Trophoblast cell (in vitro differentiated cells and primary cell): ENCODE measurements around the gene MAST4.
A peak's percentile ranks its signal among the peaks of the same experiment; 100 is the strongest.

Experiments
- DNase-seq, 2 donors: peaks; one replicate each; pipeline ENCODE4 v3.0.0-alpha.2; 2016
- H2AFZ ChIP-seq: 2 replicates; pipeline ENCODE4 v1.6.1; 2013; ENCODE audit warnings: low read length, moderate library complexity, mild to moderate bottlenecking; ENCODE audit not compliant: insufficient read depth, poor library complexity
- H2AK5ac ChIP-seq: 2 replicates; pipeline ENCODE4 v1.6.1; 2013; ENCODE audit warnings: mild to moderate bottlenecking, low read length
- H2BK120ac ChIP-seq: 2 replicates; pipeline ENCODE4 v1.6.1; 2013; ENCODE audit warnings: low read length, mild to moderate bottlenecking, moderate library complexity; ENCODE audit not compliant: insufficient read depth, poor library complexity
- H2BK12ac ChIP-seq: 2 replicates; pipeline ENCODE4 v1.6.1; 2013; ENCODE audit warnings: mild to moderate bottlenecking, low read length, moderate library complexity
- H2BK5ac ChIP-seq: 2 replicates; pipeline ENCODE4 v1.6.1; 2013; ENCODE audit warnings: low read length, low read depth, moderate library complexity, mild to moderate bottlenecking; ENCODE audit not compliant: poor library complexity
- H3K14ac ChIP-seq: 2 replicates; pipeline ENCODE4 v1.6.1; 2013; ENCODE audit warnings: mild to moderate bottlenecking, low read length
- H3K18ac ChIP-seq: 2 replicates; pipeline ENCODE4 v1.6.1; 2013; ENCODE audit warnings: mild to moderate bottlenecking, low read length
- H3K23ac ChIP-seq: 2 replicates; pipeline ENCODE4 v1.6.1; 2013; ENCODE audit warnings: low read length
- H3K27ac ChIP-seq: 2 replicates; pipeline ENCODE4 v1.5.1; 2013; ENCODE audit warnings: low read depth, mild to moderate bottlenecking, inconsistent platforms, low read length, moderate library complexity
- H3K27me3 ChIP-seq: 2 replicates; pipeline ENCODE4 v1.6.1; 2013; ENCODE audit warnings: inconsistent platforms, mild to moderate bottlenecking, low read length, moderate library complexity; ENCODE audit not compliant: insufficient read depth
- H3K36me3 ChIP-seq, 2 experiments: 1 replicate in 1 of 2; 2 replicates in 1 of 2; pipeline ENCODE4 v1.6.1; 2013; ENCODE audit warnings: low read length in 2 of 2, mild to moderate bottlenecking in 2 of 2, moderate library complexity in 1 of 2; ENCODE audit not compliant: insufficient read depth in 2 of 2, control insufficient read depth in 1 of 2
- H3K4ac ChIP-seq: 2 replicates; pipeline ENCODE4 v1.6.1; 2013; ENCODE audit warnings: low read depth, mild to moderate bottlenecking, low read length, moderate library complexity
- H3K4me1 ChIP-seq, 2 experiments: 1 replicate in 1 of 2; 2 replicates in 1 of 2; pipeline ENCODE4 v1.6.1; 2013; ENCODE audit warnings: low read length in 2 of 2, mild to moderate bottlenecking in 2 of 2, moderate library complexity in 1 of 2; ENCODE audit not compliant: insufficient read depth in 2 of 2, control insufficient read depth in 1 of 2
- H3K4me2 ChIP-seq: 2 replicates; pipeline ENCODE4 v1.6.1; 2013; ENCODE audit warnings: inconsistent platforms, mild to moderate bottlenecking, low read length, moderate library complexity
- H3K4me3 ChIP-seq: 2 replicates; pipeline ENCODE4 v1.5.1; 2013; ENCODE audit warnings: mild to moderate bottlenecking, low read depth, low read length, inconsistent platforms
- H3K79me1 ChIP-seq: one replicate; pipeline ENCODE4 v1.6.1; 2013; ENCODE audit warnings: low read length
- H3K79me2 ChIP-seq: 2 replicates; pipeline ENCODE4 v1.6.1; 2013; ENCODE audit warnings: low read length, mild to moderate bottlenecking; ENCODE audit not compliant: control insufficient read depth, insufficient read depth, poor library complexity
- H3K9ac ChIP-seq: 2 replicates; pipeline ENCODE4 v1.6.1; 2013; ENCODE audit warnings: mild to moderate bottlenecking, low read length
- H3K9me3 ChIP-seq: 2 replicates; pipeline ENCODE4 v1.6.1; 2013; ENCODE audit warnings: low read depth, mild to moderate bottlenecking, control low read depth, inconsistent platforms, low read length; ENCODE audit not compliant: insufficient read depth
- H4K12ac ChIP-seq: 2 replicates; pipeline ENCODE4 v1.6.1; 2013; ENCODE audit warnings: low read depth, mild to moderate bottlenecking, low read length, moderate library complexity
- H4K8ac ChIP-seq: 2 replicates; pipeline ENCODE4 v1.6.1; 2013; ENCODE audit warnings: low read depth, mild to moderate bottlenecking, low read length, moderate library complexity
- H4K91ac ChIP-seq: one replicate; pipeline ENCODE4 v1.6.1; 2013; ENCODE audit warnings: low read depth, mild to moderate bottlenecking, low read length, moderate library complexity
- WGBS: extraction: QIAGEN DNeasy Blood & Tissue Kit; methylation state at CpG from one replicate; pipeline ENCODE4 v1.1.7; 2013; ENCODE audit warnings: missing lambda C conversion rate; ENCODE audit not compliant: insufficient read length, insufficient coverage; ENCODE audit errors: extremely low coverage; 5-methylcytosine and 5-hydroxymethylcytosine counted together

MAST4 gene

GRCh38 chr5:67146981-67147380, 550.8 kb downstream of the MAST4 start:
- Histone ChIP-seq H3K23ac (no peak overlapping the region), H3K27ac (no peak overlapping the region), H3K79me2 (no peaks in the 10 kb centered on the region), H3K18ac (no peak overlapping the region), H3K4ac (no peak overlapping the region), H2BK5ac (no peak overlapping the region), H2BK120ac (no peak overlapping the region), H3K4me2 (no peak overlapping the region), H3K36me3 (peaks cover 5 to 11% of the 10 kb centered on the region in 2 experiments), H3K79me1 (no peaks in the 10 kb centered on the region), H2AK5ac (no peak overlapping the region), H4K91ac (no peak overlapping the region), H2BK12ac (no peak overlapping the region), H3K4me3 (no peak overlapping the region), H4K8ac (no peak overlapping the region), H3K27me3 (no peaks in the 10 kb centered on the region), H3K9me3 (no peaks in the 10 kb centered on the region), H4K12ac (no peak overlapping the region), H2AFZ (no peak overlapping the region), H3K14ac (no peak overlapping the region), H3K9ac (no peak overlapping the region), H3K4me1 (no peaks in the 10 kb centered on the region)
- no CpG with 5 or more reads among the region's 4 CpGs for WGBS
- no peak for DNase-seq

GRCh38 chr5:67147760-67148159, 551.6 kb downstream of the MAST4 start:
- no peak overlapping the region for H3K9ac ChIP-seq
- no peaks in the 10 kb centered on the region for H3K4me1 ChIP-seq
- no peak overlapping the region for H2AFZ ChIP-seq
- no peaks in the 10 kb centered on the region for H3K27me3 ChIP-seq
- H3K9me3 ChIP-seq, result no peaks in the 10 kb centered on the region
- no peak overlapping the region for H4K91ac ChIP-seq
- peaks cover 9 to 13% of the 10 kb centered on the region in 2 experiments for H3K36me3 ChIP-seq
- H2BK120ac ChIP-seq, result no peak overlapping the region
- no peak overlapping the region for H4K12ac ChIP-seq
- no peak overlapping the region for H3K14ac ChIP-seq
- no peak overlapping the region for H3K4me2 ChIP-seq
- H3K27ac ChIP-seq, result no peak overlapping the region
- no peak overlapping the region for H2BK12ac ChIP-seq
- no peak overlapping the region for H3K4me3 ChIP-seq
- no peaks in the 10 kb centered on the region for H3K79me1 ChIP-seq
- no peak for DNase-seq
- no CpG with 5 or more reads among the region's 3 CpGs for WGBS
- H3K23ac ChIP-seq, result no peak overlapping the region
- no peaks in the 10 kb centered on the region for H3K79me2 ChIP-seq
- no peak overlapping the region for H2BK5ac ChIP-seq
- no peak overlapping the region for H3K4ac ChIP-seq
- H3K18ac ChIP-seq, result no peak overlapping the region
- no peak overlapping the region for H2AK5ac ChIP-seq
- H4K8ac ChIP-seq, result no peak overlapping the region

GRCh38 chr5:67149057-67149950, 553.1 kb downstream of the MAST4 start:
- no peak overlapping the region for H3K4me2 ChIP-seq
- no peak for DNase-seq
- H2AK5ac ChIP-seq, result no peak overlapping the region
- H2BK12ac ChIP-seq, result no peak overlapping the region
- no peak overlapping the region for H3K9ac ChIP-seq
- peaks cover 9 to 10% of the 10 kb centered on the region in 2 experiments for H3K36me3 ChIP-seq
- H3K18ac ChIP-seq, result no peak overlapping the region
- no peak overlapping the region for H2BK120ac ChIP-seq
- H4K91ac ChIP-seq, result no peak overlapping the region
- no peaks in the 10 kb centered on the region for H3K9me3 ChIP-seq
- no peak overlapping the region for H3K14ac ChIP-seq
- no peak overlapping the region for H3K4ac ChIP-seq
- H3K27me3 ChIP-seq, result no peaks in the 10 kb centered on the region
- H2BK5ac ChIP-seq, result no peak overlapping the region
- H3K23ac ChIP-seq, result no peak overlapping the region
- no peaks in the 10 kb centered on the region for H3K79me2 ChIP-seq
- H3K4me3 ChIP-seq, result no peak overlapping the region
- no peak overlapping the region for H4K8ac ChIP-seq
- H2AFZ ChIP-seq, result no peak overlapping the region
- no peak overlapping the region for H4K12ac ChIP-seq
- no CpG with 5 or more reads among the region's 14 CpGs for WGBS
- no peaks in the 10 kb centered on the region for H3K4me1 ChIP-seq
- H3K27ac ChIP-seq, result no peak overlapping the region
- H3K79me1 ChIP-seq, result no peaks in the 10 kb centered on the region

GRCh38 chr5:67149951-67150523, 553.8 kb downstream of the MAST4 start:
- WGBS, result no CpG with 5 or more reads among the region's 1 CpG
- Histone ChIP-seq H3K27ac (no peak overlapping the region), H3K23ac (no peak overlapping the region), H2BK120ac (no peak overlapping the region), H3K4me2 (no peak overlapping the region), H2AK5ac (no peak overlapping the region), H3K79me1 (no peaks in the 10 kb centered on the region), H2AFZ (no peak overlapping the region), H3K4me3 (no peak overlapping the region), H3K18ac (no peak overlapping the region), H3K9me3 (no peaks in the 10 kb centered on the region), H3K9ac (no peak overlapping the region), H3K27me3 (no peaks in the 10 kb centered on the region), H3K4ac (no peak overlapping the region), H4K8ac (no peak overlapping the region), H2BK5ac (no peak overlapping the region), H4K91ac (no peak overlapping the region), H3K79me2 (no peaks in the 10 kb centered on the region), H3K36me3 (peaks cover 9 to 10% of the 10 kb centered on the region in 2 experiments), H4K12ac (no peak overlapping the region), H3K14ac (no peak overlapping the region), H3K4me1 (no peaks in the 10 kb centered on the region), H2BK12ac (no peak overlapping the region)
- peak in 1 of 2 donors; percentile 41 for DNase-seq
